ENCODE results near the gene ACP1. TPM values are rescaled to one million over a fixed set of nuclear protein-coding genes. Genes with fewer than 3 reads are reported as not detected.

ACP1 gene
- total RNA-seq, 3 donors from 2014 or later (not counting 1 experiment from before 2014, with no cell fraction given) = 87.2 to 104 (median 102) TPM

- H3K27ac ChIP-seq (ENCODE audit: low read length) = no peak overlapping the region
- Mint-ChIP-seq H3K27ac (no peak overlapping the region), H3K36me3 (peaks cover 7% of the 10 kb centered on the region), H3K27me3 (ENCODE audit: low read depth in 2 of 2) (peaks cover 0 to 7% of the 10 kb centered on the region in 2 donors), H3K9me3 (no peaks in the 10 kb centered on the region), H3K4me3 (no peak overlapping the region), H3K4me1 (peaks cover 0 to 6% of the 10 kb centered on the region in 2 donors)
- no peaks in the 10 kb centered on the region for H3K27me3 ChIP-seq (ENCODE audit: control insufficient read depth, insufficient read depth, low read length)
- DNase-seq = no peak
- intact Hi-C loops (cut with micrococcal nuclease) = no loop called here
- TF ChIP-seq CTCF (IDR thresholded peaks at IDR 0.05) = no peak
- H3K9me3 ChIP-seq (ENCODE audit: control insufficient read depth, insufficient read depth, low read length) = no peaks in the 10 kb centered on the region
- no peak overlapping the region for H3K4me3 ChIP-seq (ENCODE audit: low read length)
- peaks cover 4% of the 10 kb centered on the region for H3K4me1 ChIP-seq (ENCODE audit: control insufficient read depth, insufficient read depth, low read length)
- peaks cover 42% of the 10 kb centered on the region for H3K36me3 ChIP-seq (ENCODE audit: control insufficient read depth, insufficient read depth, low read length)
- no peak for ATAC-seq
- 96% methylated on average over 11 of the region's 12 CpGs for WGBS (ENCODE audit: insufficient coverage)
These were observed 17.9 kb downstream of the ACP1 start for GRCh38 chr2:282371-283263.

- no peak for ATAC-seq
- peaks cover 0 to 7% of the 10 kb centered on the region in 2 donors for H3K27me3 Mint-ChIP-seq (ENCODE audit: low read depth in 2 of 2)
- peak overlapping the region; percentile 17 for H3K4me3 Mint-ChIP-seq
- peaks cover 3% of the 10 kb centered on the region for H3K27me3 ChIP-seq (ENCODE audit: control insufficient read depth, insufficient read depth, low read length)
- H3K36me3 Mint-ChIP-seq = peaks cover 7% of the 10 kb centered on the region
- H3K27ac Mint-ChIP-seq = no peak overlapping the region
- peaks cover 0 to 6% of the 10 kb centered on the region in 2 donors for H3K4me1 Mint-ChIP-seq
- no peak for TF ChIP-seq CTCF (IDR thresholded peaks at IDR 0.05)
- H3K9me3 Mint-ChIP-seq = no peaks in the 10 kb centered on the region
- peaks cover 26% of the 10 kb centered on the region for H3K36me3 ChIP-seq (ENCODE audit: control insufficient read depth, insufficient read depth, low read length)
- WGBS (ENCODE audit: insufficient coverage) = 98% methylated on average over 4 of the region's 4 CpGs
- no peaks in the 10 kb centered on the region for H3K9me3 ChIP-seq (ENCODE audit: control insufficient read depth, insufficient read depth, low read length)
- H3K27ac ChIP-seq (ENCODE audit: low read length) = no peak overlapping the region
- intact Hi-C loops (cut with micrococcal nuclease) = no loop called here
- H3K4me1 ChIP-seq (ENCODE audit: control insufficient read depth, insufficient read depth, low read length) = peaks cover 10% of the 10 kb centered on the region
- no peak for DNase-seq
- no peak overlapping the region for H3K4me3 ChIP-seq (ENCODE audit: low read length)
These were observed 19.4 kb downstream of the ACP1 start for GRCh38 chr2:283996-284794.

GRCh38 chr2:284896-285492 is 20.2 kb downstream of the ACP1 start:
- TF ChIP-seq CTCF (IDR thresholded peaks at IDR 0.05) = no peak
- no peak for ATAC-seq
- Mint-ChIP-seq H3K27ac (no peak overlapping the region), H3K27me3 (ENCODE audit: low read depth in 2 of 2) (peaks cover 0 to 9% of the 10 kb centered on the region in 2 donors), H3K4me3 (peak overlapping the region; percentile 65), H3K9me3 (no peaks in the 10 kb centered on the region), H3K36me3 (peaks cover 3% of the 10 kb centered on the region), H3K4me1 (peaks cover 0 to 7% of the 10 kb centered on the region in 2 donors)
- no peak for DNase-seq
- Histone ChIP-seq H3K27ac (ENCODE audit: low read length) (no peak overlapping the region), H3K36me3 (ENCODE audit: control insufficient read depth, insufficient read depth, low read length) (peaks cover 18% of the 10 kb centered on the region), H3K9me3 (ENCODE audit: control insufficient read depth, insufficient read depth, low read length) (no peaks in the 10 kb centered on the region), H3K27me3 (ENCODE audit: control insufficient read depth, insufficient read depth, low read length) (peaks cover 10% of the 10 kb centered on the region), H3K4me1 (ENCODE audit: control insufficient read depth, insufficient read depth, low read length) (peaks cover 18% of the 10 kb centered on the region), H3K4me3 (ENCODE audit: low read length) (no peak overlapping the region)
- WGBS (ENCODE audit: insufficient coverage) = 88% methylated on average over 13 of the region's 13 CpGs
- intact Hi-C loops (cut with micrococcal nuclease) = no loop called here
